ENCODE data around the gene PLB1.

- TF ChIP-seq, protein P1, sequence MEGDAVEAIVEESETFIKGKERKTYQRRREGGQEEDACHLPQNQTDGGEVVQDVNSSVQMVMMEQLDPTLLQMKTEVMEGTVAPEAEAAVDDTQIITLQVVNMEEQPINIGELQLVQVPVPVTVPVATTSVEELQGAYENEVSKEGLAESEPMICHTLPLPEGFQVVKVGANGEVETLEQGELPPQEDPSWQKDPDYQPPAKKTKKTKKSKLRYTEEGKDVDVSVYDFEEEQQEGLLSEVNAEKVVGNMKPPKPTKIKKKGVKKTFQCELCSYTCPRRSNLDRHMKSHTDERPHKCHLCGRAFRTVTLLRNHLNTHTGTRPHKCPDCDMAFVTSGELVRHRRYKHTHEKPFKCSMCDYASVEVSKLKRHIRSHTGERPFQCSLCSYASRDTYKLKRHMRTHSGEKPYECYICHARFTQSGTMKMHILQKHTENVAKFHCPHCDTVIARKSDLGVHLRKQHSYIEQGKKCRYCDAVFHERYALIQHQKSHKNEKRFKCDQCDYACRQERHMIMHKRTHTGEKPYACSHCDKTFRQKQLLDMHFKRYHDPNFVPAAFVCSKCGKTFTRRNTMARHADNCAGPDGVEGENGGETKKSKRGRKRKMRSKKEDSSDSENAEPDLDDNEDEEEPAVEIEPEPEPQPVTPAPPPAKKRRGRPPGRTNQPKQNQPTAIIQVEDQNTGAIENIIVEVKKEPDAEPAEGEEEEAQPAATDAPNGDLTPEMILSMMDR (IDR thresholded peaks at IDR 0.05; ENCODE audit: poor library complexity, severe bottlenecking), result no peak
- no peak for TF ChIP-seq REST (IDR thresholded peaks at IDR 0.05; ENCODE audit: borderline replicate concordance)
- no peak for TF ChIP-seq SMC3 (conservative IDR thresholded peaks at IDR 0.05; ENCODE audit: poor library complexity)
- no peak for TF ChIP-seq RAD21 (conservative IDR thresholded peaks at IDR 0.05)
- no peak for TF ChIP-seq POLR2AphosphoS5 (IDR thresholded peaks at IDR 0.05)
- no peak for TF ChIP-seq MXI1 (conservative IDR thresholded peaks at IDR 0.05; ENCODE audit: poor library complexity, severe bottlenecking)
- no peak for TF ChIP-seq EZH2 (IDR thresholded peaks at IDR 0.05; ENCODE audit: borderline replicate concordance, insufficient read depth, low read length, poor library complexity, severe bottlenecking)
- TF ChIP-seq TAF1 (IDR thresholded peaks at IDR 0.05; ENCODE audit: low read depth), result no peak
- no peak for TF ChIP-seq EP300 (conservative IDR thresholded peaks at IDR 0.05; ENCODE audit: poor library complexity, severe bottlenecking)
Measured at GRCh38 chr2:28516950-28517349, 21.1 kb downstream of the PLB1 start.

Data from neural cell (in vitro differentiated cells).